GM11168 (cell line): ENCODE measurements around the gene DYNLRB2.

Experiments
- in situ Hi-C: fragments of 300-500 bp; cut with MboI; formaldehyde crosslinking; loops from one replicate; pipeline ENCODE4 v1.12.0; 2022; ENCODE audit warnings: low sequenced_read_pairs; ENCODE audit not compliant: unreplicated experiment

DYNLRB2 gene

DNA sequence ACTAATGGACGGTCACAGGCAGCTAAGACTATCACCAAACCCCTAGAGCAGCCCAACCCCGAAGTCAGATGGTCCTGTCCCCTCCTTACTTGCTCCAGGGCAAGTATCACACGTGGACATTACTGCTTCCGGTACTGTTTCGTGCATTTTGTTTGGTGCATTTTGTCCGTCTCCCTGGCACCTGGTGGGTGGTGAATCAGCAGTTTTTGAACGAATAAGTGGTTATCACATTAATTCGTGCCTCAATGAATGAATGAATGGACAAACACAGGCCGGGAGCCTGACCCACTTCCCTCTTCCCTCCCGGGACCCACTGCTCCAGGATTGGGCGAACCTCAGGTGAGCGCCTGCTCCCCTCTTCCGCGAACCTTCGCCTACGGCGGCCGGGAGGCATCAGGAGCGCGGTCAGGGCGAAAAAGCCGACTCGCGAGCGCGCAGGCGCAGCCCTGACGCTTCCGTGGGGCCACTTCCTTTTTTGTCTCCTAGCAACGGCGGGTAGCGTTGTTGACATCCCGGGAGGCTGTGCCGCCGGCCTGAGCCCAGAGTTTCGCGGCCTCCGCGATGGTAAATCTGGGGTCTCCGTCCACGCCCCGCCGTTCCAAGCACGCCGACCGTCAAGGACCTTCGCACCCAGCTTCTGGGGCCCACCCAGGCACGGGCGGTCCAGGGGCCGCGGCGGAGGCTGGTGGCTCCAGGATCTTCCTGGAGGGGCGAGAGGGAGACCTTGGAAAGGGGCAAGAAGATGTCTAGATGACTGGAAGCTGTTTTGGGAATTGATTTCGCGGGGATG lies at the start of gene DYNLRB2:
Gene DYNLRB2, plus strand, starts transcription at position 478 of the 790 bp plus-strand sequence. Its CDS starts 84 bp downstream, at position 562.
- in situ Hi-C loops = loop anchor here (25.0 kb wide), 1 partner anchor 272 kb away; the partner anchor contains the start of gene CDYL2

DNA sequence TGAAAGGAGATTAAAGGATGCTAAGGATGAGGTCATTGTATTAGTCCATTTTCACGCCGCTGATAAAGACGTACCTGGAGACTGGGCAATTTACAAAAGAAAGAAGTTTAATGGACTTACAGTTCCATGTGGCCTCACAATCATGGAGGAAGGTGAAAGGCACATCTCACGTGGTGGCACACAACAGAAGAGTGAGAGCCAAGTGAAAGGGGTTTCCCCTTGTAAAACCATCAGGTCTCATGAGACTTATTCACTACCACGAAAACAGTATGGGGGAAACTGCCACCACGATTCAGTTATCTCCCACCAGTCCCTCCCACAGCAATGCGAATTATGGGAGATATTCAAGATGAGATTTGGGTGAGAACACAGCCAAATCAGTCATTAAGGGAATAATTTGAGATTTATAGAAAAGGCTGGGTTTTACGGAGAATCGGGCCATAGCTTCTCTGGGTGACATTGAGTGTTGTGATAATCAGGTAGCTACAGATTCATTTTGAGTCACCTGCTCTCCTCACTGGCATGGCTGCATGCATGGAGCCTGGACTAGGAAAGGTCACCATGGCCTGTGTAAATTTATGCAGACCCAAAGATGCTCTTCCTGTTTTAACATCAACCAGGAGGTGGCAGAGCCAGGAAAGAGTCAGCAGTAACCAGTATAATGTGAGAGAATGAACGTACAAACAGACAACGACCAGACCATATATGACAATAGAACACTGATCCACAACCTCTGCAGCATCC lies 40.5 kb upstream of the DYNLRB2 start:
- in situ Hi-C loops = no loop called here

DNA sequence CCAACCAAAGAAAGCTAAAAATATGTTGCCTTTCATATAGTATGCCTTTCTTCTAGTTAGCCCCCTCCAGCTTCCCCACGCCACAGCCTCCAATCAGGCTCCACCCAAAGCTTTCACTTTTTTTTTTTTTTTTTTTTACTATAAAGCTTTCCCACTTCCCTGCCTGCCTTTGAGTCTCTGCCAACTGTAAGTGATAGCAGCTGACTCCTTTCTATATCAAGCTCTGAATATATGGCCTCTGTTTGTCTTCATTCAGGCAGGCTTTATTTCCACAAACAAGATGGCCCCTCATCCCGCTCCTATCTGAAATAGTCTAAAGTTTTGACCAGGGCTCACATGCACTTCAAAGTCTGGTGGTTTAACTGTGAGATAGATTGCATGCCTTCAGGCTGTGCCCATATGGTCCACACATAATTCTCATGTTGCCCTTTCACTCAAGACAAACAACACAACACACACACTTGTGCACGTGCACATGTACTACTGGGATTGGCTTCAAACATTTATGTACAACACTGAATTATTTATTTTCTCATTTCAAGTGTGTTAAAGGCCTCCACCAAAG lies 39.8 kb upstream of the DYNLRB2 start:
- in situ Hi-C loops = no loop called here

DNA sequence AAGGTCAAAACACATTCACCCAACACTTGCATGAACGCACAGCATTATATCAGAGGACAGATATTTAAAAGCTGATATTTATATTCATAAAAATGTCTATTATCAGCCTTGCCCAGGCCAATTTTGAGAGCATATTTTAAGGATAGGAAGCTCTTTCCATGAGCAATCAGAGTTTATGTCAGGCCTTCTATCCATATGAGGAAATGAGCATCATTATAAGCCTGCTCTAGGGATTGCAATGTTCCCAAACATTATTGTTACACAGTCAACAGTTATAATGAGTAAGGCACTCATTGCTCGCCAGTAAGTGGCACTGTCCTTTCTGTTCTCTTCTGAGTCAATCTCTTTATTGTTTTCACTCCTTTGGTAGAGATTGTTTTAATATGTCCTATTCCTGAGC lies 37.7 kb upstream of the DYNLRB2 start:
- in situ Hi-C loops = no loop called here

DNA sequence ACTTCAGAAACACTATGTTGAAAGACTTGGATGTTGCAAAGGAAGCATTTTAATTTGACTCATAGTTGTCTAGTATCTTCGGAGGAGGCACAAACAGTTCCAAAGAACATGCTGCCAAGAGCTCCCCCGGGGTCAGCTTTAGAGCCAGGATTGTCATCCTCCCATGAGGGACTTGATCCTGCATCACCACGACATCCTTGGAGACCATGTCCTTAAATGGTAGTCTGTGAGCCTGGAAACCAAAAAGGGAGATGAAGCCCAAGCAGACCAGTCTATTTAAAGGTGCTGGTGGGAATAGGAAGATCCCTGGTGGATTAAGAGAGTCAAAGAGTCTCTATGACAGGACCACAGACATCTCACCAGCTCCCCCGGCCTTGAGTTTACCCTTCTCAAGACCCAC lies 33.3 kb upstream of the DYNLRB2 start:
- in situ Hi-C loops = no loop called here

DNA sequence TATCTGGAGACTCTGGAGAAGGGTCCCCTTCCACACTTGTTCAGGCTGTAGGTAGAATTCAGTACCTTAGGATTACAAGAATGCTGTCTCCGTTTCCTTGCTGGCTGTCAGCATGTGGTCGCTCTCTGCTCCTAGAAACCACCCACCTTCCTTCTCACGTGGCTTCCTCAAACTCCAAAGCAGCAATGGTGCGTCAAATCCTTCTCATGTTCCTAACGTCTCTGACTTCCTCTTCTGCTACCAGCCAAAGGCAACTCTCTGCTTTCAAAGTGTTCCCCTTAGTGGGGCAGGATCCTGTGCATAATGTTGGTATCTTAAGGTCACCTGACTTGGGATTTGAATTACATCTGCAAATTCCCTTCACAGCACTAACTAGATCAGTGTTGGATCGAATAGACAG lies 30.9 kb upstream of the DYNLRB2 start:
- in situ Hi-C loops = no loop called here

DNA sequence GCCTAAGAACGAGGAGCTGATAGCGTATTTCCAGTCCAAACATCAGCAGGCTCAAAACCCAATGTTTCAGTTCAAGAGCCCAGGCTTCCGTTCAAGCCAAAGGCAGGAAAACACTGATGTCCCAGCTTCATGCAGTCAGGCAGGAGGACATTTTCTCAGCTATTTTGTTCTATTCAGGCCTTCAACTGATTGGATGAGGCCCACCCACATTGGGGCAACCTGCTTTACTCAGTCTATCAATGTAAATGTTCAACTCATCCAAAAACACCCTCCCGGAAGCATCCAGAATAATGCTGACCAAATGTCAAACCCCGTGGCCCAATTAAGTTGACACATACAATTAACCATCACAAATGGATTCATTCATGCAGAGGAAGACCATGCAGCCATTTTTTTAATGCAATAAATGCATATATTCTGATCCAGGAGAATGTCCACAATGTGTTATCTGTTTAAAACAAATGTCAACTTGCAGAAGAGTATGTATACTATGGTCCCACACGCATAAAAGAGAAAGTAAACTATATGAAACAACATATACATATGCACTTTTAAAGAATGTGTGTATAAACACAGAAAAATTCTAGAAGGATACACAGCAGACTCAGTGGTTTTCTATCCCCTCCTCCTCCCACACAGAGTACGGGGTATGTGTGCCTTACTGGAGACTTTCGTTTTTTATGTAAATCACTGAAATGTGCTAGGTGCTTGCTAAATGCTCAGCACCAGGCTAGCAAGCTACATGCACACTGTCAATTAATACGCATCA lies 28.8 kb upstream of the DYNLRB2 start:
- in situ Hi-C loops = no loop called here

DNA sequence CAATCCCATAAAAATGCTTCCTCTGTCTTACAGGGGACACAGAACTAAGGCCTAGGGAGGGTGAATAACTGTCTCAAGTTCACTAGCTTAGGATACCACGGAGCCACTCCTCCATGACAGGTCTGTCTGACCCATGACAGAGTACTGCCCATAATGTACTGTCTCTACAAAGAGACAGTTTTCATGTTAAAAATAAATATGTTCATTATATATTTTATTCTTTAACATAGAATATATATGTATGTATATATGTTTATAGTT lies 28.3 kb upstream of the DYNLRB2 start:
- in situ Hi-C loops = no loop called here

DNA sequence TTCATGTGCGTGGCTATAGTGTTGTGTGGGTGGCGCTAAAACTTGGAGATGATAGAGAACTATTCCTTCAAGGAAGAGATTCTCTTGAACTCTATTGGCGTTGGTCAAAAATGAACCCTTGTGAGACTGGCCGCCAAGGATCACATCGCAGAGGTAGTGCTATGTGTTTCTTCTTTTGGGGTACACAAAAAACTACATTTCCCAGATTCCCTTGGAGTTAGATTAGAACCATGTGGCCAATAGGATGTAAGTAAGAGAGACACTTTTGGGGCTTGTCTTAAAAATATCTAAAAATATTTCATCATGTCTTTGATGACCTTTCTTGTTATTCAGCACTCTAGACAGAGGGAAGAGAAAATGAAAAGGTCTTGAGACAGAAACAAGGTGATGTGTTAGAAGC lies 25.4 kb upstream of the DYNLRB2 start:
- in situ Hi-C loops = no loop called here

DNA sequence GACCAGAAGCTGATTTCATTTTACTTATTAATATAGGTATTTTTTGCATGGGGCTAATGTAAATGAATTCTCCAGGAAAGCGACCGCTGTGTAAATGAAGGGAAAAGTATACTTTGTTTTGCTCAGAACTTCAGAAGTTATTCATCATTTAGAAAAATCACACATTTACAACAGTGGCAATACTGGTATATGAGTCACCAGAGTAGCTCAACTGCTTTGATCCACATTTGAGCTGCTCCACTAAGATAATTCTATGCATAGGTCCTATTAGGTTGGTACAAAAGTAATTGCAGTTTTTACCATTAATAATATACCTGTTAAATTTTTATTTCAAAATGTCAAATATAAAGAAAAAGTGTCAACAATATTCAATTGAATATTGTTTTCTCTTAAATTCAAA lies 22.9 kb upstream of the DYNLRB2 start:
- in situ Hi-C loops = no loop called here

DNA sequence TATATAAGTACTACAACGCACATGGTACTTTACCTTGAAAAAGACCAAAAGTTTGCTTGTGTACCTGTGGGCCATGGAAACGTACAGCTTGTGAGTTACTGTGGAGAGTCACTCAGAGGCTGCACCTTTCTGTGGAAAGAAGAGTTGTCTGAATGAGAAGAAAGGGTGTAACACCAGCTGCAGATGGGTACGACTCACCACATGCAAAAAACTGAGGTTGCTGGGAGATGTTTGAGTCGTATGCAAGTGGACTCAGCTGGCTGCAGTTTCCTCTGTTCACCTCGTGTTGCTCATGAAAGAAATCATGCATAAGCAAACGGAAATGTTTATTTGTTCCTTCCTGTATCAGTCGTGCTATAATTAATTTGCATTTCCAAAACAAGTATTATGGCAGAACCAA lies 22.4 kb upstream of the DYNLRB2 start:
- in situ Hi-C loops = no loop called here

DNA sequence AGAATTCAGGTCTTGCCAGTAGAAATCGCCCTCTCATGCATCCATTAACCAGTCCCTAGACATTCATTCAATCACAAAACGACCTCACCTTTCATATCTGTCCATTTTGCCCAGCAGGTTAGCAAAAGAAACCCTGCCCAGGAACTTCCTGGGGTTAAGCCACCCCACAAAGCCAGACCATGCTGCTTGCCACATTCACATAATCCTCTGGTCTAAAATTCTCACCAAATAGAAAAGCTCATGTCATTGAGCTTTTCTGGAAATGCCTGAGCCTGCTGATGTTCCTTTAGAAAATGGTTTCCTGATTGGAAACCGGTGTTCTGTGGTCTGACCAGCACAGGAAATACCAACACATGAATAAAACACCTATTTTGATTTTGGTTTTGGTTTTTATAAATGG lies 21.6 kb upstream of the DYNLRB2 start:
- in situ Hi-C loops = no loop called here

DNA sequence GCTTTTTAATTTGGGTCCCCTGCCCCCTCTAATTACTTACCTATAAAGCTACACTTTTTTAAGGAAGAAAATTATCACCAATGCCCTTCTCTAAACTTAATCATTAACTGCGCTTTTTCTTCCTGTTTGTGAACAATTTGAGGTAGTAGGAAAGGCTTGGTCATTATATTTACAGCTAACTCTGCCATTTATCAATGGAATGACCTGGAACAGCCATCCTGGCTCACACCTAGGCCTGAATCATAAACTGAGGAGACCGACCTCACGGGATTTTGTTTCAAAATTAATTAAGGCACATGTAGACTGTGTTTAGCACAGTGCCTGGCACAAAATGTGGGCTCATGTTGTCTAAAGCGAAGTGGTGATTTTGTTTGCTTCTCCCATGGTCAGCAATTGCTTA lies 15.4 kb upstream of the DYNLRB2 start:
- in situ Hi-C loops = loop anchor here (25.0 kb wide), 1 partner anchor 287 kb away; the partner anchor contains the start of gene CDYL2

DNA sequence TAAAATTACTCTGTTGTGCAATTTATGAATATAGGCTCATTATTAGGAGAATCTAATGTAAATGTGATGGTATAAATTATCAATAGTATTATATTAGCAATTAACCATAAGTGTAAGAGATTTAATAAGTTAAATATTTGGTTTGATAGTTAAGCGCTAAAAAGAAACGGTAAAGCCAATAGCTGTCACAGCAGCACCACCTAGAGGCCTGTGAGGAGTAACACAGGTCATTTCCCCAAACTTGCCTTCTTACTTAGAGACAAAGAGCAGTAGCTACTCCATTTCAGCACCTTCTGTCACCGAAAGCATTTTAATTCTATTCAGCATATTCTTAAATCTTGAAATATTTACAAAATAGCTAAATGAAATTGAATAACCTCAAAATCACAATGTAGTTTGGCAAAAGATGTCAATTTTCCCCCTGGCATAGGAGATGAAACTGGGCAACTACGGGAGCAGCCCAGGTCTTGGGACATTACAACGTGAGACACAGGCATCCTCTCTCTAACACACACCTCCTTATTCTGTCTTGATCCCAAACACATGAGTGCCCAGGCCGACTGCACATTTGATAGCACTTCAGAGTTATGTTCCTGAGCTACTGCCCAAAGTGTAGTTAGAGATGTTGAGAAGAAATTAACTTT lies 14.3 kb upstream of the DYNLRB2 start:
- in situ Hi-C loops = loop anchor here (25.0 kb wide), 1 partner anchor 286 kb away; the partner anchor contains the start of gene CDYL2

DNA sequence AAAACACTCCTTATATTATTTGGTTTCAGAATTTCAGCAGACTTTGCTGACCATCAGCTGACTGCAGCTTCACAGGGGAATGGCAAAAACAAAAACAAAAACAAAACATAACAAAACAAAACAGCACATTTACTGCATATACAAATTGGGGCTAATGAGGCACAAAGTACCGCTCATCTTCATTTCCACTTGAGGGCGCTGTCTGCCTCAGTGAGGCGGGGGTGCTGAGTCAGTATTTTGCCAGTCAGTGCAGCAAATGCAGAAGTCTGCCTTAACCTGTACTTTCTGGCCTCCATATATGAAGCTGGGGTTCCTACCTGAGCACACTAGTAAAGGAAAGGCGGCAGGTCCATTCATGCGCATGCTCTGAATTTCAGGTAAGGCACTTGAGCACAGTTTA lies 13.5 kb upstream of the DYNLRB2 start:
- in situ Hi-C loops = loop anchor here (25.0 kb wide), 1 partner anchor 285 kb away; the partner anchor contains the start of gene CDYL2

DNA sequence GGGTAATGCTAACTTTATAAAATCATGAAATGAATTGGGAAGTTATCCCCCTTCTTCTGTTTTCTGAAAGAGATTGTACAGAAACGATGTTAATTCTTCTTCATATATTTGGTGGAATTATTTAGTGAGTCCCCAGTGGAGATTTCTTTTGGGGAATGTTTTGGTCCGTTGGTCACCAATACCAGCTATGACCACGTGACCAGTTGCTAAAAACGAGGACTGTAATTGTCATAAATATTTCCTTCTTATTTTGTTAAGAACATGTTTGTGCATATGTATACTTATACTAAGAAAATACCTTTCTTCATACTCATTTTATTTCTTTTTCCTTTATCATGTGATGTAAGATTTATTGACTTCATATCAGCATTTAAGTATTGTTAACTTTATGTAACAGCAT lies 10.3 kb upstream of the DYNLRB2 start:
- in situ Hi-C loops = loop anchor here (25.0 kb wide), 1 partner anchor 282 kb away; the partner anchor contains the start of gene CDYL2

DNA sequence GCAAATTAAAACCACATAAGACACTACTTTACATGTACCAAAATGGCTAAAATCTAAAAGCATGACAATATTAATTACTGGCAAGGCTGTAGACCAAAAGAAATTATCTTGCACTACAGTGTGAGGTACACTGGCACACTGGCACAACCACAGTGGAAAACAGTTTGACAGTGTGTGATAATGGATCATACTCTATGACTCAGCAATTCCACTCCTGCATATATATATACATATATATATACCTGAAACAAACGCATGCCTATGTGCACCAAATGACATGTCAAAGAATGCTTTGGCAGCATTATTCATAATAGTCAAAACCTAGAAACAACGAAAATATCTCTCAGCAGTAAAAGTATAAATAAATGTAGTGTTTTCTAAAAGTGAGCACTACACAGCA lies 4.6 kb upstream of the DYNLRB2 start:
- in situ Hi-C loops = loop anchor here (25.0 kb wide), 1 partner anchor 276 kb away; the partner anchor contains the start of gene CDYL2

DNA sequence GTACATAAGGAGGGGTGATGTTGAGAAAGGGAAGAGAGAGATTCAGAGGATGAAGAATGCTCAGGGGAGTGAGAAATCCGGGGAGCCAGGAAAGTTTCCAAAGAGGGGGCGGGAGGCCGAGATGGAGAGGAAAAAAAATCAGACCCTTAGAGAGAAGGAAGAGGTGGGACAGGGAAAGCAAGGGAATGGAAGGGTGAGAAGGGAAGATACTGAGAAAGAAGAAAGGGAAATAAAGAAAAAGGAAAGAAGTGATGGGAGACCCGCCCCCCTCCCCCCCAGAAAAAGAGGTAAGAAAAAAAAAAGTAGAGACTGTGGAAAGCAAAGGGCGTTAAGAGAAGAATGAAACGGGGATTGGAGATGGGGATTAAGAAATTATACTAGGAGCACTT lies 507 bp downstream of the DYNLRB2 start:
- in situ Hi-C loops = loop anchor here (25.0 kb wide), 1 partner anchor 271 kb away; the partner anchor contains the start of gene CDYL2

DNA sequence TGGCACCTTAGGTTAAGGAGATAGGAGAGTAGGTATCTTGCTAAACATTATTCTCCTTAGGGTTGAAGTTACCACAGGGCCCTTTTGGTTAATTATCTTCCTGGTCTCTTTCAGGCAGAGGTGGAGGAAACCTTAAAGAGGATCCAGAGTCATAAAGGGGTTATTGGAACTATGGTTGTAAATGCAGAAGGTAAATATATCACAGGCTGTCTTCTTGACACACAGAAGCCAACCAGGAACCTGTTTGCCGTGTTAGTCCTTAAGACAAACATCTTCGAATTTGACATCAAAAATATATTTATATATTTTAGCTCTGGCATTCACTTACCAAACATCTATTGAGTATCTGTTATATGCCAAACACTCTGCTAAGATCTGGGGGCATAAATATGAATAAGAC lies 2.4 kb downstream of the DYNLRB2 start:
- in situ Hi-C loops = loop anchor here (25.0 kb wide), 1 partner anchor 269 kb away; the partner anchor contains the start of gene CDYL2

DNA sequence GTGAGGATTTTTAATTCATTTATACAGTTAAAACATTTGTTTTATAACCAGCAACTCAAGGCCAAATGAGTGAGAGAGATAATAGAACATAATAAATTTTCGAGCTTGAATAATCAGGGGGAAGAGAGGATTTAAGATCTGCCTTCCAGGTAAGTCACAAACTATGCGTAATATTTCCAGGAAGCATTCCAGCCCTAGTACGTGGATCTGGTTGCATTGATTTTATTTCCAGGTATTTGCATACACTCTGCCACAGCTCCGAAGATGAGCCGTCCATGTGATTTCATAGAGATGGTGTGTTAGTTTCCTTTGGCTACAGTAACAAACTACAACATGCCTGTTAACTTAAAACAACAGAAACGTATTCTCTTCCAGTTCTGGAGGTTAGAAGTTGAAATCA lies 3.5 kb downstream of the DYNLRB2 start:
- in situ Hi-C loops = loop anchor here (25.0 kb wide), 1 partner anchor 268 kb away; the partner anchor contains the start of gene CDYL2
